ENCODE results near the gene GPR108. TPM values are rescaled to one million over a fixed set of nuclear protein-coding genes. Genes with fewer than 3 reads are reported as not detected.

Gene GPR108
- total and polyA plus RNA-seq, 2 of the 13 experiments (the other 11 are each of a cell fraction or from before 2014, with no cell fraction given): 36.4 to 63.0 TPM

GRCh38 chr19:6739883-6740588 is 2.7 kb upstream of the GPR108 start (continued):
- TF ChIP-seq ZBTB40 (IDR thresholded peaks at IDR 0.05): no peak
- TF ChIP-seq ZBTB40 (CRISPR knock-in tag; IDR thresholded peaks at IDR 0.05): no peak
